Erythroblast (primary cell): ENCODE measurements around the gene DPF3.
A peak's percentile ranks its signal among the peaks of the same experiment; 100 is the strongest.

Source experiments
- DNase-seq, 2 experiments: peaks; one replicate each; lab custom pipeline; 2025; lab: John Stamatoyannopoulos, UW
- GATA1 ChIP-seq: IDR thresholded peaks from 2 replicates; pipeline ENCODE4 v1.6.1; 2011; ENCODE audit warnings: low read depth, mild to moderate bottlenecking, control low read depth, low read length, moderate library complexity
- POLR2A ChIP-seq: IDR thresholded peaks from 2 replicates; pipeline ENCODE4 v1.6.1; 2011; ENCODE audit warnings: mild to moderate bottlenecking, low read length

Gene DPF3

GRCh38 chr14:72597252-72598233 lies 296.4 kb downstream of the DPF3 start:
- TF ChIP-seq GATA1 = no peak
- no peak for TF ChIP-seq POLR2A
- DNase-seq = no peak

GRCh38 chr14:72595152-72595862 lies 298.6 kb downstream of the DPF3 start:
- DNase-seq = no peak

GRCh38 chr14:72594099-72594901 lies 299.6 kb downstream of the DPF3 start:
- DNase-seq = no peak
- no peak for TF ChIP-seq POLR2A
- TF ChIP-seq GATA1 = no peak

More at GRCh38 chr14:72595152-72595862, 298.6 kb downstream of the DPF3 start:
- TF ChIP-seq POLR2A (no peak), GATA1 (no peak)

GRCh38 chr14:72591391-72591790 lies 302.5 kb downstream of the DPF3 start:
- no peak for DNase-seq
- TF ChIP-seq POLR2A (no peak), GATA1 (no peak)

- DNase-seq = no peak
- TF ChIP-seq GATA1 = no peak
- no peak for TF ChIP-seq POLR2A
Measured at GRCh38 chr14:72590577-72590976, 303.3 kb downstream of the DPF3 start.

- TF ChIP-seq GATA1 = no peak
- no peak for TF ChIP-seq POLR2A
- no peak for DNase-seq
Measured at GRCh38 chr14:72589652-72590051, 304.2 kb downstream of the DPF3 start.

- TF ChIP-seq POLR2A = no peak
- TF ChIP-seq GATA1 = no peak
- no peak for DNase-seq
Measured at GRCh38 chr14:72588521-72588920, 305.4 kb downstream of the DPF3 start.

- TF ChIP-seq POLR2A = no peak
- no peak for TF ChIP-seq GATA1
- no peak for DNase-seq
Measured at GRCh38 chr14:72583316-72584272, 310.3 kb downstream of the DPF3 start.

GRCh38 chr14:72582582-72582981 lies 311.3 kb downstream of the DPF3 start:
- TF ChIP-seq GATA1 (no peak), POLR2A (no peak)
- peak; percentile 46 to 64 for DNase-seq

- TF ChIP-seq GATA1 (no peak), POLR2A (no peak)
- DNase-seq = no peak
Measured at GRCh38 chr14:72578514-72578913, 315.4 kb downstream of the DPF3 start.

GRCh38 chr14:72577521-72577920 lies 316.4 kb downstream of the DPF3 start:
- TF ChIP-seq GATA1 (no peak), POLR2A (no peak)
- DNase-seq = no peak

- TF ChIP-seq GATA1 (no peak), POLR2A (no peak)
- no peak for DNase-seq
Measured at GRCh38 chr14:72576258-72576657, 317.6 kb downstream of the DPF3 start.

- no peak for TF ChIP-seq POLR2A
- no peak for TF ChIP-seq GATA1
- DNase-seq = no peak
Measured at GRCh38 chr14:72574715-72575114, 319.2 kb downstream of the DPF3 start.
